GM21528 (cell line): Measurements from ENCODE around the gene HEXB.
"Not testable (repeated sequence)": the region's sequence is repeated elsewhere in the genome, so short reads cannot be mapped to it uniquely, and the experiment has no call there.

Source experiments
- ATAC-seq: cut with Tn5 transposase; IDR thresholded peaks from one replicate; pipeline ENCODE4 v1.9.1; 2021; ENCODE audit warnings: mild to moderate bottlenecking, moderate library complexity; ENCODE audit not compliant: unreplicated experiment, low FRiP score

The HEXB gene

GRCh38 chr5:74657165-74657564 is 27.9 kb upstream of the HEXB start:
- no peak for ATAC-seq

GRCh38 chr5:74659172-74659571 is 25.9 kb upstream of the HEXB start:
- no peak for ATAC-seq

GRCh38 chr5:74660140-74660539 is 24.9 kb upstream of the HEXB start:
- no peak for ATAC-seq

GRCh38 chr5:74660873-74661272 is 24.2 kb upstream of the HEXB start:
- no peak for ATAC-seq

GRCh38 chr5:74664551-74664950 is 20.5 kb upstream of the HEXB start:
- ATAC-seq = no peak

- ATAC-seq = no peak
Measured at GRCh38 chr5:74665273-74665672, 19.8 kb upstream of the HEXB start.

GRCh38 chr5:74665816-74666215 is 19.2 kb upstream of the HEXB start:
- no peak for ATAC-seq

GRCh38 chr5:74667396-74667795 is 17.6 kb upstream of the HEXB start:
- no peak for ATAC-seq

GRCh38 chr5:74669821-74670220 is 15.2 kb upstream of the HEXB start:
- ATAC-seq = no peak

- ATAC-seq = no peak
Measured at GRCh38 chr5:74670396-74671038, 14.5 kb upstream of the HEXB start.

- no peak for ATAC-seq
Measured at GRCh38 chr5:74672215-74672877, 12.7 kb upstream of the HEXB start.

GRCh38 chr5:74673011-74673790 is 11.8 kb upstream of the HEXB start:
- ATAC-seq = no peak

- ATAC-seq = not testable (repeated sequence)
Measured at GRCh38 chr5:74676466-74676865, 8.6 kb upstream of the HEXB start.

- ATAC-seq = not testable (repeated sequence)
Measured at GRCh38 chr5:74678123-74678522, 6.9 kb upstream of the HEXB start.

GRCh38 chr5:74679300-74679699 is 5.7 kb upstream of the HEXB start:
- not testable (repeated sequence) for ATAC-seq

- ATAC-seq = no peak
Measured at GRCh38 chr5:74679966-74680365, 5.1 kb upstream of the HEXB start.

- ATAC-seq = peak; percentile 59
Measured at GRCh38 chr5:74685979-74686631, 1.1 kb downstream of the HEXB start.

GRCh38 chr5:74686962-74687751 is 2.1 kb downstream of the HEXB start:
- no peak for ATAC-seq

GRCh38 chr5:74693191-74693590 is 8.2 kb downstream of the HEXB start:
- ATAC-seq = no peak

- no peak for ATAC-seq
Measured at GRCh38 chr5:74717596-74717995, 32.6 kb downstream of the HEXB start.
